Midbrain (tissue), 1 donor: ENCODE results near the gene NRF1.
A peak's percentile ranks its signal among the peaks of the same experiment; 100 is the strongest.
"Not testable (repeated sequence)": the region's sequence is repeated elsewhere in the genome, so short reads cannot be mapped to it uniquely, and the experiment has no call there.

Experiments
- DNase-seq: peaks from one replicate; lab custom pipeline; 2025; lab: John Stamatoyannopoulos, UW

The NRF1 gene

DNA sequence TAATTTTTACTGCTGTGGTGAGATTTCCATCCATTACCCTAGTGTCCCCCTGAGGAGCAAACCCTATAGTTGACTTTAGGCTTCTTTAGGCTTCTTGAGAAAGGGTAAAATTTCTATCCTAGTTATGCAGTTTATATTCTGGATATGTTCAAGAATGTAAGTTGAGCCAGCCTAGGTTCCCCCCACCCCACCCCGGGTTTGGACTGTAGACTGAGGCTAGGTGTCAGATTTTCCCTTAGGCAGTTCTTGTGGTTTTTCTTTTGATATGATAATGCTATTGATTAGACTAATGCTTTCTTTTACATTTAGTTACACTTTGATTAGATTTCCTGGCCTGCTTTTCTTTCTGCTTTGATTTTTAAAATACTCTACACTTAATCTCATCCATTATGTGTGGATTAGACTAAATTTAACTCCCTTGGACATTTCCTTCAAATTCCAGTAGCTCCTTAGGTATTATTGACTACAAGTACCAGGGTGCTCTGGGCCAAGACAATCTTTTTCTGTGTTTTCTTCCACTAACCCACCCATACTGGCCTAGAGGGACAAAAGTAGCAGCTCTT, 37.7 kb downstream of the NRF1 start:
- no peak for DNase-seq

GRCh38 chr7:129650056-129650758, 38.7 kb downstream of the NRF1 start:
- DNase-seq: no peak

DNA sequence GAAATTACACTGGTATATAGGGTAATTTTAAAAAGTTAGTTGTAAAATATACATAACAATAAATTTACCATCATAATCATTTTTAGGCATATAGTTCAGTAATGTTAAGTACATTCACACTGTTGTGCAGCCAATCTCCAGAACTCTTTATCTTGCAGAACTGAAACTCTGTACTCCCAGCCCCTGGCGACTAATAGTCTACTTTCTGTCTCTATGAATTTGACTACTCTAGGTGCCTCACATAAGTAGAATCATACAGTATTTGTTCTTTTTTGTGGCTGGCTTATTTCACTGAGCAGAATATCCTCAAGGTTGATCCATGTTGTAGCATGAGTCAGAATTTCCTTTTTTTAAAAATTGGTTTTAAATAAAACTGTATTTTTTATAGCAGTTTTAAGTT, 41.4 kb downstream of the NRF1 start:
- DNase-seq: no peak

DNA sequence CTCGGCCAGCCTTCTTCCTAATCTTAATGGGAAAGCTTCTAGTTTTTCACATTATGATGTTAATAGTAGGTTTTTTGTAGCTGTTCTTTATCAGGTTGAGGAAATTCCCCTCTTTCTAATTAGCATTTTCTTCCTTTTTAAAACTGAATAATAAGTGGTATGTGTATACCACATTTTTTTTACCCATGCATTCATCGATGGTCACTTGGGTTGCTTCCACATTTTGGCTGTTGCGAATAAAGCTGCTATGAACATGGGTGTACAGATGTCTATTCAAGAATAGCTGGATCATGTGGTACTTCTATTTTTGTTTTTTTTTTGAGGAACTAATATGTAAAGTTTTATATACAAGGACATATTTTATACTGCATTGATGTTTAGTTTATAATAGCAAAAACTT, 44.3 kb downstream of the NRF1 start:
- DNase-seq: no peak

DNA sequence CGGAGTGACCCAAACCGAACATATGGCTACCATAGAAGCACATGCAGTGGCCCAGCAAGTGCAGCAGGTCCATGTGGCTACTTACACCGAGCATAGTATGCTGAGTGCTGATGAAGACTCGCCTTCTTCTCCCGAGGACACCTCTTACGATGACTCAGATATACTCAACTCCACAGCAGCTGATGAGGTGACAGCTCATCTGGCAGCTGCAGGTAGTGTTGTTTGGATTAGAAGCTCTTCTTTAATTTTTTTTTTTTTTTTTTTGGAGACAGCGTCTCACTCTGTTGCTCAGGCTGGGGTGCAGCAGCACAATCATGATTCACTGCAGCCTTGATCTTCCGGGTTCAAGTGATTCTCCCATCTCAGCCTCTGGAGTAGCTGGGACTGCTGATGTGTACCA, 45.8 kb downstream of the NRF1 start:
- DNase-seq: no peak

- not testable (repeated sequence) for DNase-seq
Observed at GRCh38 chr7:129659907-129660306, 48.4 kb downstream of the NRF1 start.

DNA sequence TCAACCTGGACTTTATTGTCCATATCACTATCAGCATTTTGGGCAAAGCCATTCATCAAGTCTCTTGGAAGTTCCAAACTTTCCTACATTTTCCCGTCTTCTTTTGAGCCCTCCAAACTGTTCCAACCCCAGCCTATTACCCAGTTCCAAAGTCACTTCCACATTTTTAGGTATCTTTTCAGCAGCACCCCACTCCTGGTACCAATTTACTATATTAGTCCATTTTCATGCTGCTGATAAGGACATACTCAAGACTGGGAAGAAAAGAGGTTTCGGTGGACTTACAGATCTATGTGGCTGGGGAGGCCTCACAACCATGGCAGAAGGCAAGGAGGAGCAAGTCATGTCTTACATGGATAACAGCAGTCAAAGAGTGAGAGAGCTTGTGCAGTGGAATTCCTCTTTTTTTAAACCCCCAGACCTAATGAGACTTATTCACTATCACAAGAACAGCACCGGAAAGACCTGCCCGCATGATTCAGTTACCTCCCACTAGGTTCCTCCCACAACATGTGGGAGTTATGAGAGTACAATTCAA, 50.2 kb downstream of the NRF1 start:
- DNase-seq: no peak

- not testable (repeated sequence) for DNase-seq
Observed at GRCh38 chr7:129663240-129663639, 51.7 kb downstream of the NRF1 start.

- peak; percentile 47 for DNase-seq
Observed at GRCh38 chr7:129664029-129665012, 52.8 kb downstream of the NRF1 start.

DNA sequence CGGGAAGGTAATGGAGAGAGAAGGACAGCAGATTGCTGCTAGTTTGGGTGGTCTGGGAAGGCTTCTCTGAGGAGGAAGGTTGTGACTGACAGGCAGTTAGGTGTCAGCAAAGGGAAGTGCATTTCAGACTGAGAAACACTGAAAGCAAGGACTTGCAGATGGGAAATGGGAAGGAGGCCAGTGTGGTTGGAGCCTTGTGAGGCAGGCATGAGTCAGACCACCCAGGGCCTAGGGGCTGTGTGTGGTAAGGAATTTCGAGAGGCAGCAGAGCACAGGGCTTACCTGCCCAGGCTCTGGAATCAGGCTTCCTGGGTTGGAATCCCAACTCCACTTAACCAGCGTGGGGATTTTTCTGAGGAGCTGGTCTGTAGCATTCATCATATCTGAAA, 53.5 kb downstream of the NRF1 start:
- DNase-seq: no peak

GRCh38 chr7:129667116-129667515, 55.6 kb downstream of the NRF1 start:
- no peak for DNase-seq

- no peak for DNase-seq
Observed at GRCh38 chr7:129667551-129667950, 56.0 kb downstream of the NRF1 start.

- DNase-seq: no peak
Observed at GRCh38 chr7:129669901-129670300, 58.4 kb downstream of the NRF1 start.

DNA sequence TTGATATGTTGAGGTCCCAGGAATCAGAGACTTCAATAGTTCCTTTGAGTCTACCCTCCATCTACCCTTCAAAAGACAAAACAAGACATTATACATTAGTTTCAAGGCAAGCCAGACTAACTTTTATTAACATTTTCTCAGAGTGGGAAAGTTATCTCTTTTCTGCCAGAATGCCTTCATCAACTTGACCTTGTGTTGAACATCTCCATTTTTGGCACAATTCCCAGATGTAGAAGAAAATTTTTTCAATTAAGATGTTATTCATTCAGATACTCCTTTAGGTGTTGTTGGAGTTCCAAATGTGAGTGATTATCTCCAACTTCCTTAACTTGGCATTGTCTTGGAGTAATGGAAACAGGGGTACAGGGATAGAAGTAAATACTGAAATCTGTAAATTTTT, 59.1 kb downstream of the NRF1 start:
- DNase-seq: no peak

DNA sequence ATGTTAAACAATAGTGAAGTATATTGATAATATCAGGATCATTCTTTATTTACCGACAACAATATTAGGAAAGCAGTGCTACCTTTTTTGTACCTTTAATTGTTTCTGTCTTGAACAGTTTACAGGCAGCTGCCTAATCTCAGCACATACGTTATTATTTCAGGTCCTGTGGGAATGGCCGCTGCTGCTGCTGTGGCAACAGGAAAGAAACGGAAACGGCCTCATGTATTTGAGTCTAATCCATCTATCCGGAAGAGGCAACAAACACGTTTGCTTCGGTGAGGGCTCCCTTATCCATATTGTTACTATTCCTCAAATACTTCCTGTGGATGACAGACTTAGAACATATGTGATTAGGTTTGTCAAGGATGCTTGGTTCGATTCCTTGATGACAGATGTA, 59.7 kb downstream of the NRF1 start:
- DNase-seq: no peak

- DNase-seq: not testable (repeated sequence)
Observed at GRCh38 chr7:129674475-129674874, 63.0 kb downstream of the NRF1 start.

DNA sequence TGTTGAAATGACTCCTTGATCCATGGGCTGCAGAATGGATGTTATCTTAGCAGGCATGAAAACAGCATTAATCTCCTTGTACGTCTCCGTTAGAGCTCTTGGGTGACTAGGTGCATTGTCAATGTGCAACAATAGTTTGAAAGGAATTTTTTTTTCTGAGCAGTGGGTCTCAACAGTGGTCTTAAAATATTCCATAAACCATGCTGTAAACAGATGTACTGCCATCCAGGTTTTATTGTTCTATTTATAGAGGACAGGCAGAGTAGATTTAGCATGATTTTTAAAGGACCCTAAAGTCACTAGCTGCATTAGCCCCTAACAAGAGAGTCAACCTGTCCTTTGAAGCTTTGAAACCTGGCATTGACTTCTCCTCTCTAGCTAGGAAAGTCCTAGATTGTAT, 64.0 kb downstream of the NRF1 start:
- DNase-seq: no peak

- no peak for DNase-seq
Observed at GRCh38 chr7:129676017-129676897, 64.7 kb downstream of the NRF1 start.

- no peak for DNase-seq
Observed at GRCh38 chr7:129677796-129678195, 66.3 kb downstream of the NRF1 start.

GRCh38 chr7:129678606-129679005, 67.1 kb downstream of the NRF1 start:
- DNase-seq: no peak

DNA sequence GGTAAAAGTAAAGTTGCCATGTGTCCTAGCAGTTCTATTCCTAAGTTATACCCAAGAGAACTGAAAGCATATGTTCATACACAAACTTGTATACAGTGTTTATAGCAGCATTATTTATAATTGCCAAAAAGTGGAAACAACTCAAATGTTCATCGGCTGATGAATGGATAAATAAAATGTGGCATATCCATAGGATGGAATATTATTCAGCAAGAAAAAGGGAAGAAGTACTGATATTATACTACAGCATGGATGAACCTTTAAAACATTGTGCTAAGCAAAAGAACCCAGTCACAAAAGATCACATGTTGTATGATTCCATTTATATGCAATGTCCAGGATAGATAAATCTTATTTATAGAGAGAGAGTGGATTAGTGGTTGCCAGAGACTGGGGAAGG, 68.9 kb downstream of the NRF1 start:
- no peak for DNase-seq

DNA sequence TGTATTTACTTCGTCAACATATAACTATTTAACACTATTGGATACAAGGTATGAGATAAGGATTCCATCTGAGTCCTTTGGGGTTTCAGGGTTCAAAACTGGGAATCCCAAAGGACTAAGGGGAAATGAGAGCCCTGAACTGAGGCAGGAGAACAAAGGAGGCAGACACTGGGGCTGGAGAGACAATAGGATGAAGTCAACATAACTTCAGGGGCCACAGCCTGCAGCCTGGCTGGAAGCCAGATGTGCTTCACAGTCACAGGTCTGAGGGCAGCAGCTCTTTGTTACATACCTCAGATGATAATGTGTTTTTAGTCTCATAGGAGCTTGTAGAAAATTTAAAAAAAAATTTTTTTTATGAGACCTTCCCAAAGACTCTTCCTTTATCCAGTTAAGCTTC, 73.3 kb downstream of the NRF1 start:
- DNase-seq: no peak
